ENCODE data around the gene ST8SIA4. TPM values are rescaled to one million over a fixed set of nuclear protein-coding genes. Genes with fewer than 3 reads are reported as not detected.

The ST8SIA4 gene
- total and polyA plus RNA-seq, 8 donors: 9.4 to 38.5 (median 11.2) TPM

DNA sequence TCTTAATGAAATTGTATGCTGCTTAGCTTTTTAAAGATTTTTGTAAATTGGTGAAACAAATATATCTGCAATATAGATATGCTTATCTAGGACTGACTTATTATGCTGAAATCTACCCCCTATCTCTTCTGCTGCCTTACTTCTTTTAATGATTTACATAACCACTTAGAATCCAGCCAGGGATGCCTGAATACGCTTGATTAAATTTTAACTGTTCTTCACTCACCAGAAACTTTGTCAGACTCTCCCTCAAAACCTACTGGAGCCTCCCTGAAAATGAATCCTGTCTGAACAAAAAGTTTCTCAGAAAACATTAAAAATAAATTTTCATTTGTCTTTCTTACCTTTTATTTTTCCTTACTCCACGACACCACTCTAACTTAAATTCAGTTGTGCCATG lies 111.7 kb downstream of the ST8SIA4 start:
- DNase-seq (no peak), ATAC-seq (no peak)
- no peak overlapping the region for H3K27ac ChIP-seq
- H3K4me3 ChIP-seq: no peak overlapping the region
- H3K9me3 ChIP-seq: peaks cover 0 to 14% of the 10 kb centered on the region in 2 donors
- intact Hi-C loops (cut with DNase I): no loop called here
- no peaks in the 10 kb centered on the region for H3K4me1 ChIP-seq
- no peaks in the 10 kb centered on the region for H3K27me3 ChIP-seq
- H3K36me3 ChIP-seq: no peaks in the 10 kb centered on the region
- TF ChIP-seq, protein P1, sequence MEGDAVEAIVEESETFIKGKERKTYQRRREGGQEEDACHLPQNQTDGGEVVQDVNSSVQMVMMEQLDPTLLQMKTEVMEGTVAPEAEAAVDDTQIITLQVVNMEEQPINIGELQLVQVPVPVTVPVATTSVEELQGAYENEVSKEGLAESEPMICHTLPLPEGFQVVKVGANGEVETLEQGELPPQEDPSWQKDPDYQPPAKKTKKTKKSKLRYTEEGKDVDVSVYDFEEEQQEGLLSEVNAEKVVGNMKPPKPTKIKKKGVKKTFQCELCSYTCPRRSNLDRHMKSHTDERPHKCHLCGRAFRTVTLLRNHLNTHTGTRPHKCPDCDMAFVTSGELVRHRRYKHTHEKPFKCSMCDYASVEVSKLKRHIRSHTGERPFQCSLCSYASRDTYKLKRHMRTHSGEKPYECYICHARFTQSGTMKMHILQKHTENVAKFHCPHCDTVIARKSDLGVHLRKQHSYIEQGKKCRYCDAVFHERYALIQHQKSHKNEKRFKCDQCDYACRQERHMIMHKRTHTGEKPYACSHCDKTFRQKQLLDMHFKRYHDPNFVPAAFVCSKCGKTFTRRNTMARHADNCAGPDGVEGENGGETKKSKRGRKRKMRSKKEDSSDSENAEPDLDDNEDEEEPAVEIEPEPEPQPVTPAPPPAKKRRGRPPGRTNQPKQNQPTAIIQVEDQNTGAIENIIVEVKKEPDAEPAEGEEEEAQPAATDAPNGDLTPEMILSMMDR (IDR thresholded peaks at IDR 0.05): no peak

DNA sequence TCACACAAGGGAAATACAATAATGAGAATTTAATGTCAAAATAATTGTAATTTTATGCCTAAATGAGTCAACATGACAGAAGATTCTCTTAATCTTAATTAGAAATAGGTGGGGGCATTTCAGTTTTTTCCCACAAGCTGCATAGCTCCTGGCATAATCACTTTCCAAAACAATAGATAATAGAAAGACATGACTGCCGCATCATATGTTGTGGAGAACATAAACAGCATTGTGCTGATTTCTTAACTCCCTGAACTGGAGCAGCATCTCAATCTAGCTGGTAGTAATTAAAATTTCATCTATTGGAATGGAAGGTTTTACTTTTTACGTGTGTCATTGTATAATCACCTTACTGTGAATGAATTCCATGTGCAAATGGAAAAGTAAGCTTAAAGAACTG lies 112.1 kb downstream of the ST8SIA4 start:
- no peaks in the 10 kb centered on the region for H3K4me1 ChIP-seq
- no peak overlapping the region for H3K4me3 ChIP-seq
- H3K9me3 ChIP-seq: peaks cover 0 to 14% of the 10 kb centered on the region in 2 donors
- TF ChIP-seq, protein P1 (IDR thresholded peaks at IDR 0.05): no peak
- intact Hi-C loops (cut with DNase I): no loop called here
- no peak for DNase-seq
- H3K36me3 ChIP-seq: no peaks in the 10 kb centered on the region
- ATAC-seq: no peak
- no peaks in the 10 kb centered on the region for H3K27me3 ChIP-seq
- no peak overlapping the region for H3K27ac ChIP-seq

DNA sequence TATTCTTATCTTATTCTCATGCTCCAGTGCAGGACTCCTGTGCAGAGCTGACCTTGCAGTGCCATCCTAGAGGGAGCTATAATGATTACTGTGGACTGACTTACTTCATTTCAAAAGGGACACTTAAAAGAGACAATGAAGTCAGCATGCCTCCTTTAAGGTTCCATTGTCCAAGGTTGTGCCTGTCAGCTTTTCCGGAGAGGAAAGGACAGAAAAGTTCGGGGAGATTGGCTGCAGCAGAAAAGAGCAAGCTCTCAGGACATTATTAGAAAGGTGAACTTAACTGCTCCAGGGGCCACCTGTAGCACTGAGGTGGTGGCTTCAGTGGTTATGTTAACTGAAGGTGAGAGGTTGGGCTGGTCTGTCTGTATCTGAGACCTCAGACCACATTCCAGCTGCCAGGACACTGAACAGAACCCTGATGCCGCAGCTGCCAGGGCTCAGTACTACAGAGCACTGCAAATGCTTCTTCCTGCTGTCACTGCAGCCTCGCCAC lies 112.9 kb downstream of the ST8SIA4 start:
- DNase-seq: no peak
- Histone ChIP-seq H3K36me3 (no peaks in the 10 kb centered on the region), H3K4me1 (no peaks in the 10 kb centered on the region), H3K27me3 (no peaks in the 10 kb centered on the region), H3K27ac (peak overlapping the region in 1 of 2 donors; percentile 35), H3K4me3 (no peak overlapping the region), H3K9me3 (peaks cover 0 to 14% of the 10 kb centered on the region in 2 donors)
- ATAC-seq: no peak
- TF ChIP-seq, protein P1 (IDR thresholded peaks at IDR 0.05): no peak
- intact Hi-C loops (cut with DNase I): no loop called here

DNA sequence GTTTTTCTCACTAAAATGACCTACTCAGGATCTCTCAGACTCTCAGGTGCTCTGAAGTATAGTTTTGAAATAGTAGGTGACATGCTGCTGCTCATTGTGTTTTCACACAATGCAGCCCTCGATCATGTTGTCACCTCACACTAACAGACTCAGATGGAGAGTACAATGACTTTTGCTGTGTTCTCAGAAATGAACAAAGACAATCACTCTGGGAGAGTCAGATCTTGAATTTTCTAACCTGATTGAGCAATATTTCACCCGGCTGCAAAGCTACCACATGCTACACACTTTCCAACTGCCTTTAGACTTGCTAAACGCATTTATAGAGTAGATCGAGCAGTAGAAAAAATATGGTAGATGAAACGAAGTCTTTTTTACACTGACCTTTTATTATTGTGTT lies 113.4 kb downstream of the ST8SIA4 start:
- Histone ChIP-seq H3K4me1 (no peaks in the 10 kb centered on the region), H3K27ac (no peak overlapping the region), H3K9me3 (peaks cover 0 to 11% of the 10 kb centered on the region in 2 donors), H3K27me3 (no peaks in the 10 kb centered on the region), H3K36me3 (no peaks in the 10 kb centered on the region), H3K4me3 (no peak overlapping the region)
- DNase-seq: no peak
- TF ChIP-seq, protein P1 (IDR thresholded peaks at IDR 0.05): no peak
- ATAC-seq: no peak
- intact Hi-C loops (cut with DNase I): no loop called here

DNA sequence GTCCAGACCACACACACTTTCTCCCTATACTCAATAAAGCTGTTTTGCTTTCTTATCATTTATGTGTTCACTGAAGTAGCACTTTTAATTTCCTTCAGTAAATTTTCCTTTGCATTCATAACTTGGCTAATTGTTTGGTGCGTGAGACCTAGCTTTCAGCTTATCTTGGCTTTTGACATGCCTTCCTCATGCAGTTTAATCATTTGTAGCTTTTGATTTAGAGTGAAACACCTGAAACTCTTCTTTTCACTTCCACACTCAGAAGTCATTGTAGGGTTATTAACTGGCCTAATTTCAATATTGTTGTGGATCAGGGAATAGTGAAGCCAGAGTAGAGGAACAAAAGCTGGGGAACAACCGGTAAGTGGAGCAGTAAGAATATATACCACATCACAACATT lies 114.7 kb downstream of the ST8SIA4 start:
- H3K27ac ChIP-seq: no peak overlapping the region
- no peaks in the 10 kb centered on the region for H3K27me3 ChIP-seq
- no peaks in the 10 kb centered on the region for H3K9me3 ChIP-seq
- intact Hi-C loops (cut with DNase I): no loop called here
- no peaks in the 10 kb centered on the region for H3K36me3 ChIP-seq
- H3K4me1 ChIP-seq: no peaks in the 10 kb centered on the region
- TF ChIP-seq, protein P1 (IDR thresholded peaks at IDR 0.05): no peak
- DNase-seq (no peak), ATAC-seq (no peak)
- H3K4me3 ChIP-seq: no peak overlapping the region

All from left lung (tissue), 10 donors.